ENCODE measurements around the gene FOSB.
A peak's percentile ranks its signal among the peaks of the same experiment; 100 is the strongest.

The FOSB gene

DNA sequence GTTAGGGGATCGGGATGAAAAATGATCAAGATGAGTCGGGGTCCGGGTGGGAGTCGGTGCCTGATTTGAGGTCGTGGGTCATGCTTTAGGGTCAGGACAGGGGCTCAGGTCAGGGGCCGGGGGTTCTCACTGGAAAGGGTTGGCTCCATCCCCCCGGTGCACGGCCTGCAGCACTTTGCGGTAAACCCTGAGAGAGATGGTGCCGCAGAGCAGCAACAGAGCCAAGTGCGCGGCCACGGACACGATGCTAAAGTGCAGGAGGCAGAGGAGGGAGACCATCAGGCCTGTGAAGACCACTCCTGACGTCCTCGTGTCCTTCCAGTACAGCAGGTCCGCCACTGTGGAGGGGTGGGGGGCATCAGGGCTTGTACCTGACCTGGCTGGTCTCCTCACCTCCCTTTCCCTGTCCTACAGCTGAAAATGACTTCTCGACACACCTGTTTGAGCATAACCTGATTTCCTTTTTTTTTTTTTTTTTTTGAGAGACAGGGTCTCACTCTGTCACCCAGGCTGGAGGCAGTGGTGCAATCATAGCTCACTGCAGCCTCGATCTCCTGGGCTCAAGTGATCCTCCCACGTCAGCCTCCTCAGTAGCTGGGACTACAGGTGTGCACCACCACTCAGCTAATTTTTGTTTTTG, 21.5 kb downstream of the FOSB start:
- no peak overlapping the region for H2AFZ ChIP-seq (ENCODE audit: low read depth, low read length)
- H3K9me3 ChIP-seq (ENCODE audit: low read length) = no peaks in the 10 kb centered on the region
- peaks cover 8% of the 10 kb centered on the region for H3K36me3 ChIP-seq (ENCODE audit: insufficient read depth, low read length)
- no peak overlapping the region for H3K4me3 ChIP-seq (ENCODE audit: low read length)
- no peaks in the 10 kb centered on the region for H3K27me3 ChIP-seq (ENCODE audit: insufficient read depth, low read length)
- peaks cover 7% of the 10 kb centered on the region for H3K4me1 ChIP-seq (ENCODE audit: insufficient read depth, low read length)

DNA sequence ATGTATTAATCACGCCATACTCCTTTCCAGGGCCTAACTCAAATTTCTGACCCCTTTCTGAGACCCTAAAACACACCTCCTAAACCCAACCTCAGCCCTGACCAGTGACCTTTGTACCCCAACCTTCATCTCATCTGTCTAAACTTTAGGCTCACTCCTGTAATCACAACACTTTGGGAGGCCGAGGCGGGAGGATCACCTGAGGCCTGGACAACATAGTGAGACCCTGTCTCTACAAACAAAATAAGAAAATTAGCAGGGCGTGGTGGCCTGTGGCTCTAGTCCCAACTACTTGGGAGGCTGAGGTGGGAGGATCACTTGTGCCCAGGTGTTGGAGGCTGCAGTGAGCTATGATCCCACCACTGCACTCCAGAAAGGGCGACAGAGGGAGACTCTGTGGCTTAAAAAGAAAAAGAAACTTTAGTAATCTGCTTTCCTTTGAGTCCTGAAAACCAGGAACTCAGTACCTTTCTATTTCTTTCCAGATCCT, 24.4 kb downstream of the FOSB start:
- H2AFZ ChIP-seq (ENCODE audit: low read depth, low read length) = no peak overlapping the region
- H3K27me3 ChIP-seq (ENCODE audit: insufficient read depth, low read length) = no peaks in the 10 kb centered on the region
- H3K4me3 ChIP-seq (ENCODE audit: low read length) = no peak overlapping the region
- H3K36me3 ChIP-seq (ENCODE audit: insufficient read depth, low read length) = peaks cover 16% of the 10 kb centered on the region
- H3K9me3 ChIP-seq (ENCODE audit: low read length) = no peaks in the 10 kb centered on the region
- H3K4me1 ChIP-seq (ENCODE audit: insufficient read depth, low read length) = peaks cover 16% of the 10 kb centered on the region

DNA sequence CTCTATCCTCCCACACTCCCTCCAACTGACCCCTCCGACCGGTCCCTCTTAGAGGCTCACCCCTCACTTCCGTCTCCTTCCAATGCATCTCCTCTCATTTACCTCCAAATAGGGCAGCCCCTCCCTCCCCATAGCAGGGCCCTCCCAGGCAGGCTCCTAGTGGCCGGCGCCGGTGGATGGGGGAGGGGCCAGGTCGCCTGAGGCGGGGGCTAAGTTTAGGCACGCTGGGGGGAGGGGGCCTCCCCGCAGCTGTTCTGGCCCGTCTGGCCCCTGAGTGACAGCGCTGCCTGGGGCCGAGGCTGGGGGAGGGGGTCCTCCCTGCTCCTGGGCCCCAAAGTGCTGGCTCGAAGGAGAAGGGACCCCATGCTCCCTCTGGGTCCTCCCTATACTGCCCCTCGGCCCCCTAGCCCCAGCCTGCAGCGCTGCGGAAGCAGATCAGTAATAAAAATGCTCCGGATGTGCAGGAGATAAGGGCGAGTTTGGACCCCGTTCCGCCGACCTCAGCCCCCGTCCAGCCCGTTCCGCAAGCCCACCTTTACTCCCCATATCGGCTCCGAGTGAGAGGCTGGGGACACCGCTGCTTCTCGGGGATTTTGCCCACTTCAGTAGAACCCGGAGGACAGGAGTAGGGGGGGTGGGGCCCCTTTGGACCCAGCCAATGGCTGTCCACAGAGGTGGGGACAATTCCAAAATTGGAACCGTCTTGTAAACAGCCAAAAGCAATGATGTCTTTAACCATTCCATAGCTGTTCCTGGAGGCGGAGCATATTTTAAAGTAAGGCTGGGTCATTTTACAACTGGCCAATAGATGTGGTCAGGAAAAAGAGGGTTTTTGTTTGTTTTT, 25.1 kb downstream of the FOSB start:
- H3K36me3 ChIP-seq (ENCODE audit: insufficient read depth, low read length) = peaks cover 16% of the 10 kb centered on the region
- no peaks in the 10 kb centered on the region for H3K9me3 ChIP-seq (ENCODE audit: low read length)
- H3K4me3 ChIP-seq (ENCODE audit: low read length) = peak overlapping the region; percentile 29
- no peak overlapping the region for H2AFZ ChIP-seq (ENCODE audit: low read depth, low read length)
- peaks cover 3% of the 10 kb centered on the region for H3K27me3 ChIP-seq (ENCODE audit: insufficient read depth, low read length)
- peaks cover 19% of the 10 kb centered on the region for H3K4me1 ChIP-seq (ENCODE audit: insufficient read depth, low read length)

DNA sequence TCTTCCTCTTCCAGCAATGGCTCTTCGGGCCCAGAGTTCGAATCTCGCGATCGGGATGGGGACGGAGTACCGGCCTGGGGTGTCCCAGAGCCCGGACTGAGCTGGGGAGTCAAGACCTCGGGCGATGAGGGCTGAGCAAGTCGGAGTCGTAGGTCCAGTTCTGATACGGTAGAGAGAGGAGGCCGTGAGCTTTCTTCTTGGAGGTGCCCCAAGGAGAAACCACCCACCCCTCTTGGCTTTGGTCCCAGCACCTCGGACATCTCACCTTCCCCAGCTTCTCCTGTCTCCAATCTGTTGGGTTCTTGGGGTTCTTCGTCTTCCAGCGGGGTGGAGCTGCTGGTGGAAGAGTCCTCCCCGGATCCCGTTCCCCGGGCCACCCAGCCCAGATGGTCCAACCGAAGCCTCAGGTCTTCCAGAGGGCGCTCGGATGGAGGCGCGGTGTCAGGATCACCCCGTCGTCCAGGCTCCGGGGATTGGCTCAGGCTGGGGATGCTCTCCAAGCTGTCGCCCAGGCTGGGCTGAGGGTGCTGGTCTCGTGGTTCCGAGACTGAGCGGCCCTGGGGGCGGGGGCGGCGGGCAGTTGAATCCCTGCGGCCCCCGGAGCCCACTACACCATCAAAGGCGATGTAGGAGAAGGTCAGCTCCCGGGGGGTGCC, 26.6 kb downstream of the FOSB start:
- H3K4me3 ChIP-seq (ENCODE audit: low read length) = no peak overlapping the region
- H3K9me3 ChIP-seq (ENCODE audit: low read length) = no peaks in the 10 kb centered on the region
- H3K36me3 ChIP-seq (ENCODE audit: insufficient read depth, low read length) = peaks cover 16% of the 10 kb centered on the region
- H2AFZ ChIP-seq (ENCODE audit: low read depth, low read length) = no peak overlapping the region
- H3K4me1 ChIP-seq (ENCODE audit: insufficient read depth, low read length) = peaks cover 19% of the 10 kb centered on the region
- peaks cover 18% of the 10 kb centered on the region for H3K27me3 ChIP-seq (ENCODE audit: insufficient read depth, low read length)

DNA sequence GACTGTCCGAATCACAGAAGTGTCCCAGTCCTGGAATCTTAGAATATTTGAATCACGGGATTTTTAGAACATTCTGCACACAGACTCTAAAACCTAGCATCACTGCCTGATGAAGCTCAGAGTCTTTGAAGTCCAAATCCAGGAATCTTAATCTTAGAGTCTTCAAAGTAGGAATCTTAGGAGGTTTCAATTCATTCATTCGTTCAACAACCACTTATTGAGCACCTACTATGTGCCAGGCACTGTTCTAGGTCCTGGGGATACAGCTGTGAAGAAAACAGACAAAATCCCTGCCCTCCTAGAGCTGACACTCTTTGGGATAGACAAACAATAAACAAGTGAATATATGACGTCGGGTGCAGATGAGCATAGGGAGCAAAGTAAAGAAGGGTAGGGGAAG, 27.4 kb downstream of the FOSB start:
- no peaks in the 10 kb centered on the region for H3K9me3 ChIP-seq (ENCODE audit: low read length)
- H3K27me3 ChIP-seq (ENCODE audit: insufficient read depth, low read length) = peaks cover 24% of the 10 kb centered on the region
- no peak overlapping the region for H3K4me3 ChIP-seq (ENCODE audit: low read length)
- peaks cover 16% of the 10 kb centered on the region for H3K36me3 ChIP-seq (ENCODE audit: insufficient read depth, low read length)
- no peak overlapping the region for H2AFZ ChIP-seq (ENCODE audit: low read depth, low read length)
- peaks cover 19% of the 10 kb centered on the region for H3K4me1 ChIP-seq (ENCODE audit: insufficient read depth, low read length)

DNA sequence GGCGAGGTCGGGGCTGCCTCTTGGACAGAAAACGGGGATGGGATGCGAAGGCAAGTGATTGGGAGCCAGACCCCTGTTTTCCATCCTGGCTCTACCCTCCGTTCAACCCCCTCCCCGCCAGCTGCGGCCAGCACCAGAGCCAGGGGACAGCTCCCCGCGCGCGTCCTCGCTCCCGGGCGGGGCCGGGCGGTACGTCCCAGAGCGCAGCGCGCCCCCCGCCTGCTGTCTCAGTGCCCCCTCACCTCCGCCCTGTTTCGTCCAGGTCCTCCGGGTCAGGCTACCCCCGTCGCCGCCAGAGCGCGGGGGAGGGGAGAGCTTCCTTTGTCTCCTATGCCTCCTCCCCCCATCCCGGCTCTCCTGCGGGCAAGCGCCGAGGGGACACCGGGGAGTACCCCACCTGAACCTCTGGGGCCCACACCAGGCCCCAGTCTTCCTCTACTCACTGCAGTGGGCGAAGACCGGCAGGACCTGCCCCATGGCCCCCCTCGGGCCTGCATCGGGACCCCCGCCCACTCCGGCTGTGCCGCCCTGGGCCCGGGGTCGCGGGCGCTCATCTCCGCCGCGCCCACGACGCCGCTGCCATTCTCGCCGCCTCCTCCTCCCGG, 28.7 kb downstream of the FOSB start:
- Histone ChIP-seq H3K36me3 (ENCODE audit: insufficient read depth, low read length) (peaks cover 16% of the 10 kb centered on the region), H3K27me3 (ENCODE audit: insufficient read depth, low read length) (peaks cover 30% of the 10 kb centered on the region), H3K4me1 (ENCODE audit: insufficient read depth, low read length) (peaks cover 19% of the 10 kb centered on the region), H3K9me3 (ENCODE audit: low read length) (no peaks in the 10 kb centered on the region), H3K4me3 (ENCODE audit: low read length) (peak overlapping the region; percentile 70), H2AFZ (ENCODE audit: low read depth, low read length) (peak overlapping the region; percentile 88)

DNA sequence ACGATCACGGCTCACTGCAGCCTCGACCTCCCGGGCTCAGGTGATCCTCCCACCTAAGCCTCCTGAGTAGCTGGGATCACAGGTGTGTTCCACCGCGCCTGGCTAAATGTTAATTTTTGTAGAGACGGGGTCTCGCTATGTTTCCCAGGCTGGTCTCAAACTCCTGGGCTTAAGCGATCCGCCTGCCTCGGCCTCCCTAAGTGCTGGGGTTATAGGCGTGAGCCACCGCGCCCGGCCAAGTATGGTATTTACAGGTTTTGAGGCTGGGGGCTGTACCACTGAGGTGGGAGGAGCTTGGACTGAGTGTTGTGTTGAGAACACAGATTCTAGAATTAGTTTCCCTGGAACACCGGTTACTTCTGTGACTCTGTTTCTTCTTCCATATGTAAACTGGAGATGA, 30.0 kb downstream of the FOSB start:
- Histone ChIP-seq H3K4me1 (ENCODE audit: insufficient read depth, low read length) (peaks cover 18% of the 10 kb centered on the region), H2AFZ (ENCODE audit: low read depth, low read length) (no peak overlapping the region), H3K27me3 (ENCODE audit: insufficient read depth, low read length) (peaks cover 39% of the 10 kb centered on the region), H3K4me3 (ENCODE audit: low read length) (no peak overlapping the region), H3K36me3 (ENCODE audit: insufficient read depth, low read length) (peaks cover 16% of the 10 kb centered on the region), H3K9me3 (ENCODE audit: low read length) (no peaks in the 10 kb centered on the region)

DNA sequence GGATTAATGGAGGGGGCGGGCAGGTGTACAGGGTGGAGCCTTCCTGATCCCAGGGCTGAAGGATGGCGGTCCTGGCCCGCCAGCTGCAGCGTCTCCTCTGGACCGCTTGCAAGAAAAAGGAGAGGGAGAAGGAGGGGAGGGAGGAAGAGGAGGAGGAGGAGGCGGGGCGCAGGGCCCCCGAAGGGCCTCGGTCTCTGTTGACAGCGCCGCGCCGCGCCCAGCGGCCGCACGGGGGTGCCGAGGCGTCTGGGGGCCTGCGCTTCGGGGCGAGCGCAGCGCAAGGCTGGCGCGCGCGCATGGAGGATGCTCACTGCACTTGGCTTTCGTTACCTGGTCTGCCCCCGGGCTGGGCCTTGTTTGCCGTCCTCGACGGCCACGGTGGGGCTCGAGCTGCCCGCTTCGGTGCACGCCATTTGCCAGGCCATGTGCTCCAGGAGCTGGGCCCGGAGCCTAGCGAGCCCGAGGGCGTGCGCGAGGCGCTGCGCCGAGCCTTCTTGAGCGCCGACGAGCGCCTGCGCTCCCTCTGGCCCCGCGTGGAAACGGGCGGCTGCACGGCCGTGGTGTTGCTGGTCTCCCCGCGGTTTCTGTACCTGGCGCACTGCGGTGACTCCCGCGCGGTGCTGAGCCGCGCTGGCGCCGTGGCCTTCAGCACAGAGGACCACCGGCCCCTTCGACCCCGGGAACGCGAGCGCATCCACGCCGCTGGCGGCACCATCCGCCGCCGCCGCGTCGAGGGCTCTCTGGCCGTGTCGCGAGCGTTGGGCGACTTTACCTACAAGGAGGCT, 30.8 kb downstream of the FOSB start, which contains the start of gene PPM1N:
Gene PPM1N (plus strand): TSS at position 33 of the 785 bp plus-strand sequence. CDS start 30 bp downstream, at position 63.
- no peak within 1 kb of the TSS for H2AFZ ChIP-seq (ENCODE audit: low read depth, low read length)
- peaks cover 13% of the 10 kb centered on the region for H3K36me3 ChIP-seq (ENCODE audit: insufficient read depth, low read length)
- peak within 1 kb of the TSS; percentile 43 for H3K4me3 ChIP-seq (ENCODE audit: low read length)
- no peaks in the 10 kb centered on the region for H3K9me3 ChIP-seq (ENCODE audit: low read length)
- peaks cover 39% of the 10 kb centered on the region for H3K27me3 ChIP-seq (ENCODE audit: insufficient read depth, low read length)
- H3K4me1 ChIP-seq (ENCODE audit: insufficient read depth, low read length) = peaks cover 12% of the 10 kb centered on the region

DNA sequence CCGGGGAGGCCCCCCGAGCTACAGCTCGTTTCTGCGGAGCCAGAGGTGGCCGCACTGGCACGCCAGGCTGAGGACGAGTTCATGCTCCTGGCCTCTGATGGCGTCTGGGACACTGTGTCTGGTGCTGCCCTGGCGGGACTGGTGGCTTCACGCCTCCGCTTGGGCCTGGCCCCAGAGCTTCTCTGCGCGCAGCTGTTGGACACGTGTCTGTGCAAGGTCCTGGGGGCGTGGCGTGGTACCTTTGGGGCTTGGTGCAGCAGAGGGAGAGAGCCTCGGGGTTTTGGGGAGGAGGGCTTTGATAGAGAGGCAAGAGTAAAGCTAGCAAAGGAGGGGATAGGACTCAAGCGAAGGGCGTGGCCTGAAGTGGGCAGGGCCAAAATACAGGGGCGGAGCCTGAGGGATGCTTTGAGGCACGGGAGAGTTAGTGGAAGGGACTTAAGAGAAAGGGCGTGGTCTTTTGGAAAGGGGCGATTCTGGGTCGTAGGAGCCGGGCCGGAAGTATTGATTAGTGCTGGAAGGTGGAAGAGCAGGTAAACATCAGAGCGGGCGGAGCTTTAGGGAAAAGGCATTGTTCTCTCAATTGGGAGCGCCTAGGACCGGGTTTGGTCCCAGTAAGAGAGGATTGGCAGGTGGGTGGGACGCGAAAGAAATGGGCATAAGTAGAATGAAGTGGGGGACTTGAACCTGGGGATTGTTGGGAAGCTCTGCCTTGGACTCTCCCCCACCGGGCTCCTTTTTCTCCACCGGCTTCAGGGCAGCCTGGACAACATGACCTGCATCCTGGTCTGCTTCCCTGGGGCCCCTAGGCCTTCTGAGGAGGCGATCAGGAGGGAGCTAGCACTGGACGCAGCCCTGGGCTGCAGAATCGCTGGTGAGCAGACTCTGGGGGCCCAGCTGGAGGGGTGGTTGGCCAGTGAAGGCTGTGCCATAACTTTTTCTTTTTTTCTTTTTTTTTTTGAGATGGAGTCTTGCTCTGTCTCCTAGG, 31.7 kb downstream of the FOSB start:
- H3K9me3 ChIP-seq (ENCODE audit: low read length) = no peaks in the 10 kb centered on the region
- H3K4me1 ChIP-seq (ENCODE audit: insufficient read depth, low read length) = peaks cover 12% of the 10 kb centered on the region
- no peak overlapping the region for H2AFZ ChIP-seq (ENCODE audit: low read depth, low read length)
- peaks cover 6% of the 10 kb centered on the region for H3K36me3 ChIP-seq (ENCODE audit: insufficient read depth, low read length)
- H3K4me3 ChIP-seq (ENCODE audit: low read length) = no peak overlapping the region
- peaks cover 39% of the 10 kb centered on the region for H3K27me3 ChIP-seq (ENCODE audit: insufficient read depth, low read length)

DNA sequence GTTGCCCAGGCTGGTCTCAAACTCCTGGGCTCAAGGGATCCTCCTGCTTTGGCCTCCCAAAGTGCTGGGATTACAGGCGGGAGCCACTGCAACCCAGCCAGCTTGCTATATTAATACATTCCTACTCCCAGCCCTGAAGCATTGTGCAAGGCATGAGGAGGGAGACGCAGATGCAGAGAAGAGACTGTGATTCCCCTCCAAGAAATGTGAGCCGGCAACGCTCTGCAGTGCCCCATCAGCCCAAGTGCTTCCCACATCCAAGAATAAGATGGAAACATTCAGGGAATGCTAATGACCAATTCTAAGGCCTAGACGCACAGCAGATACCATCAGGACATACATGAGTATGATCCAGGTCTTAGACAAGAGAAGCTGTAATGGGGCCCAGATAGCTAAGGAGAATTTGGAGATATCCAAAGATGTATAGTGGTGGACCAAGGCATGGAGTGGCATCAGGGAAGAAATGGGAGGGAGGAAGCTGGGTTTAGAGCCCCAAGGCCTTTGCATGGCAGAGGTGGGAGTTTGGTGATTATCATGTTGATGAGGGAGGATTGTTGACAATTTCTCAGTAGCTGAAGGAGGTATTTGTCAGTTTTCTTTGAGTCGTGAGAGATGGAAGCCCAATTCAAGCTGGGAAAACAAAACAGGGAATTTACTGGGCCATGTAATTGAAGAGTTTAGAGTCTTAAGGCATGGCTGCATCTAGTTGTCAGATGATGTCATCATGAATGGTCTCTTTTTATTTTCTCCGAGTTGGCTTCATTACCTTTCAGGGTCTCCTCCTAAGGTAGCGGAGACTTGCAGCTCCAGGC, 33.3 kb downstream of the FOSB start:
- no peaks in the 10 kb centered on the region for H3K9me3 ChIP-seq (ENCODE audit: low read length)
- H3K4me3 ChIP-seq (ENCODE audit: low read length) = no peak overlapping the region
- H3K4me1 ChIP-seq (ENCODE audit: insufficient read depth, low read length) = peaks cover 8% of the 10 kb centered on the region
- peaks cover 39% of the 10 kb centered on the region for H3K27me3 ChIP-seq (ENCODE audit: insufficient read depth, low read length)
- no peak overlapping the region for H2AFZ ChIP-seq (ENCODE audit: low read depth, low read length)
- no peaks in the 10 kb centered on the region for H3K36me3 ChIP-seq (ENCODE audit: insufficient read depth, low read length)

DNA sequence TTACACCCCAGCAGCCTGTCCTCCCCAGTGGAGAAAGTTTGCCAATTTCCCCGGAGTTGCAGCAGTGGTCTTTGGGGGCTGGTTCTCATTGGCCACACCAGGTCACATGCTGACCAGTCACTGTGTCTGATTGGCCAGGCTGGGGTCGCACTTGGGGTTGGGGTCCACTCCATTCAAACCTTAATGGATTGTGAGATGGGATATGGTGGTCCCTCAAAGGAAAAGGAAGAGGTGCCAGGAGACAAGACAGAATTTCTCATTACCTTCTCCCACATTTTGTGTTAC, 33.9 kb downstream of the FOSB start:
- no peak overlapping the region for H3K4me3 ChIP-seq (ENCODE audit: low read length)
- H3K9me3 ChIP-seq (ENCODE audit: low read length) = no peaks in the 10 kb centered on the region
- no peak overlapping the region for H2AFZ ChIP-seq (ENCODE audit: low read depth, low read length)
- H3K27me3 ChIP-seq (ENCODE audit: insufficient read depth, low read length) = peaks cover 39% of the 10 kb centered on the region
- H3K4me1 ChIP-seq (ENCODE audit: insufficient read depth, low read length) = peaks cover 4% of the 10 kb centered on the region
- H3K36me3 ChIP-seq (ENCODE audit: insufficient read depth, low read length) = no peaks in the 10 kb centered on the region
